Activated CD4-positive, alpha-beta T cell treated with anti-CD3 and anti-CD28 coated beads, Interleukin-2, amount 10 ng/mL, durations not matched to agents 7 days and 5 days (primary cell): ENCODE results near the gene NAV1. TPM values are rescaled to one million over a fixed set of nuclear protein-coding genes. Genes with fewer than 3 reads are reported as not detected.

ENCODE experiments used
- CTCF ChIA-PET: fragments of 350-600 bp; sonication (Branson Sonifier 250); formaldehyde crosslinking; loops from one replicate; lab custom pipeline; 2021; ENCODE audit warnings: antibody characterized with exemption; lab: Charles Lee
- POLR2A ChIA-PET: fragments of 350-600 bp; sonication (Branson Sonifier 250); formaldehyde crosslinking; loops from one replicate; lab custom pipeline; 2021; ENCODE audit warnings: antibody characterized with exemption; lab: Charles Lee
- DNase-seq: peaks from one replicate; pipeline ENCODE4 v3.0.0-alpha.2; 2020
- H3K27ac Mint-ChIP-seq: one replicate; pipeline ENCODE4 v1.8.0; 2021; ENCODE audit warnings: mild to moderate bottlenecking, moderate library complexity, mixed read lengths
- H3K27me3 Mint-ChIP-seq: one replicate; pipeline ENCODE4 v1.8.0; 2021; ENCODE audit warnings: mixed read lengths
- H3K36me3 Mint-ChIP-seq: one replicate; pipeline ENCODE4 v1.8.0; 2021; ENCODE audit warnings: low read depth, mixed read lengths
- H3K4me1 Mint-ChIP-seq: one replicate; pipeline ENCODE4 v1.8.0; 2021; ENCODE audit warnings: mixed read lengths
- H3K4me3 Mint-ChIP-seq: one replicate; pipeline ENCODE4 v1.8.0; 2021; ENCODE audit warnings: mild to moderate bottlenecking, moderate library complexity, mixed read lengths
- H3K9me3 Mint-ChIP-seq: one replicate; pipeline ENCODE4 v1.8.0; 2021; ENCODE audit warnings: mixed read lengths
- total RNA-seq, 2 experiments: library from RNA; stranded (reverse); gene quantifications; one replicate each; pipeline ENCODE4 v1.2.3, GENCODE V29; 2021

Gene NAV1
- total RNA-seq, 2 experiments from 2014 or later: 2.0 to 2.7 TPM

GRCh38 chr1:201499191-201499590, 39.7 kb upstream of the NAV1 start:
- Mint-ChIP-seq H3K36me3 (peaks cover 15% of the 10 kb centered on the region), H3K4me1 (peaks cover 9% of the 10 kb centered on the region)
- POLR2A ChIA-PET: no interaction called here

GRCh38 chr1:201499795-201500669, 38.9 kb upstream of the NAV1 start:
- ChIA-PET CTCF (interaction anchor here (7.2 to 12.3 kb wide), 2 partner anchors 13 to 18 kb away, joined by 51 to 99 read pairs; no protein-coding TSS in a partner anchor), POLR2A (no interaction called here)
- no peaks in the 10 kb centered on the region for H3K9me3 Mint-ChIP-seq
- DNase-seq: no peak
- peaks cover 8% of the 10 kb centered on the region for H3K36me3 Mint-ChIP-seq
- H3K4me1 Mint-ChIP-seq: peaks cover 15% of the 10 kb centered on the region
- H3K27me3 Mint-ChIP-seq: no peaks in the 10 kb centered on the region
- H3K4me3 Mint-ChIP-seq: no peak overlapping the region
- H3K27ac Mint-ChIP-seq: no peak overlapping the region

More at GRCh38 chr1:201499191-201499590, 39.7 kb upstream of the NAV1 start:
- Mint-ChIP-seq H3K27me3 (no peaks in the 10 kb centered on the region), H3K9me3 (no peaks in the 10 kb centered on the region), H3K27ac (no peak overlapping the region), H3K4me3 (no peak overlapping the region)
- DNase-seq: no peak
- CTCF ChIA-PET: interaction anchor here (0.9 to 12.3 kb wide), 5 partner anchors 10 to 51 kb away, joined by 3 to 99 read pairs (median 4); partner anchors contain the start of gene PHLDA3

- Mint-ChIP-seq H3K27me3 (no peaks in the 10 kb centered on the region), H3K9me3 (no peaks in the 10 kb centered on the region), H3K4me3 (no peak overlapping the region), H3K36me3 (peaks cover 7% of the 10 kb centered on the region), H3K27ac (no peak overlapping the region), H3K4me1 (peaks cover 21% of the 10 kb centered on the region)
- DNase-seq: no peak
- ChIA-PET POLR2A (no interaction called here), CTCF (interaction anchor here (0.8 to 12.3 kb wide), 5 partner anchors 11 to 52 kb away, joined by 3 to 99 read pairs (median 6); no protein-coding TSS in a partner anchor)
These were observed 38.2 kb upstream of the NAV1 start for GRCh38 chr1:201500670-201501120.

GRCh38 chr1:201501144-201501543, 37.8 kb upstream of the NAV1 start:
- no peaks in the 10 kb centered on the region for H3K9me3 Mint-ChIP-seq
- H3K27ac Mint-ChIP-seq: no peak overlapping the region
- H3K4me1 Mint-ChIP-seq: peaks cover 26% of the 10 kb centered on the region
- H3K36me3 Mint-ChIP-seq: peaks cover 6% of the 10 kb centered on the region
- CTCF ChIA-PET: interaction anchor here (0.8 to 12.3 kb wide), 6 partner anchors 11 to 53 kb away, joined by 3 to 99 read pairs (median 4); no protein-coding TSS in a partner anchor
- no peak for DNase-seq
- POLR2A ChIA-PET: no interaction called here
- no peak overlapping the region for H3K4me3 Mint-ChIP-seq
- no peaks in the 10 kb centered on the region for H3K27me3 Mint-ChIP-seq

- ChIA-PET CTCF (interaction anchor here (1.0 to 12.3 kb wide), 4 partner anchors 11 to 26 kb away, joined by 3 to 99 read pairs (median 28); no protein-coding TSS in a partner anchor), POLR2A (interaction anchor here (0.7 kb wide), 1 partner anchor 10 kb away, joined by 3 read pairs; no protein-coding TSS in a partner anchor)
- Mint-ChIP-seq H3K4me3 (no peak overlapping the region), H3K4me1 (peaks cover 31% of the 10 kb centered on the region), H3K36me3 (peaks cover 6% of the 10 kb centered on the region), H3K9me3 (no peaks in the 10 kb centered on the region), H3K27me3 (no peaks in the 10 kb centered on the region), H3K27ac (no peak overlapping the region)
- no peak for DNase-seq
These were observed 37.0 kb upstream of the NAV1 start for GRCh38 chr1:201501812-201502510.

- Mint-ChIP-seq H3K9me3 (no peaks in the 10 kb centered on the region), H3K27ac (no peak overlapping the region), H3K27me3 (no peaks in the 10 kb centered on the region), H3K4me1 (peaks cover 35% of the 10 kb centered on the region), H3K36me3 (peaks cover 6% of the 10 kb centered on the region), H3K4me3 (no peak overlapping the region)
- no peak for DNase-seq
- ChIA-PET POLR2A (interaction anchor here (0.7 kb wide), 1 partner anchor 9 kb away, joined by 3 read pairs; no protein-coding TSS in a partner anchor), CTCF (interaction anchor here (0.6 to 12.3 kb wide), 3 partner anchors 10 to 971 kb away, joined by 4 to 99 read pairs (median 51); no protein-coding TSS in a partner anchor)
These were observed 36.4 kb upstream of the NAV1 start for GRCh38 chr1:201502511-201502857.

- ChIA-PET POLR2A (interaction anchor here (0.7 kb wide), 1 partner anchor 250 kb away, joined by 3 read pairs; no protein-coding TSS in a partner anchor), CTCF (interaction anchor here (1.2 to 12.3 kb wide), 4 partner anchors 9 to 55 kb away, joined by 3 to 99 read pairs (median 28); no protein-coding TSS in a partner anchor)
- DNase-seq: no peak
- no peak overlapping the region for H3K4me3 Mint-ChIP-seq
- peaks cover 6% of the 10 kb centered on the region for H3K36me3 Mint-ChIP-seq
- no peaks in the 10 kb centered on the region for H3K9me3 Mint-ChIP-seq
- H3K27me3 Mint-ChIP-seq: no peaks in the 10 kb centered on the region
- no peak overlapping the region for H3K27ac Mint-ChIP-seq
- peaks cover 43% of the 10 kb centered on the region for H3K4me1 Mint-ChIP-seq
These were observed 35.3 kb upstream of the NAV1 start for GRCh38 chr1:201503397-201504176.

- Mint-ChIP-seq H3K4me3 (no peak overlapping the region), H3K36me3 (peaks cover 6% of the 10 kb centered on the region), H3K27ac (no peak overlapping the region), H3K9me3 (no peaks in the 10 kb centered on the region), H3K27me3 (no peaks in the 10 kb centered on the region), H3K4me1 (peaks cover 44% of the 10 kb centered on the region)
- ChIA-PET CTCF (interaction anchor here (1.2 to 12.3 kb wide), 4 partner anchors 8 to 56 kb away, joined by 3 to 99 read pairs (median 28); no protein-coding TSS in a partner anchor), POLR2A (interaction anchor here (0.7 kb wide), 1 partner anchor 250 kb away, joined by 3 read pairs; no protein-coding TSS in a partner anchor)
- no peak for DNase-seq
These were observed 34.7 kb upstream of the NAV1 start for GRCh38 chr1:201504179-201504631.

GRCh38 chr1:201504799-201505502, 34.0 kb upstream of the NAV1 start:
- DNase-seq: no peak
- POLR2A ChIA-PET: no interaction called here
- H3K4me1 Mint-ChIP-seq: peaks cover 52% of the 10 kb centered on the region
- peaks cover 9% of the 10 kb centered on the region for H3K36me3 Mint-ChIP-seq
- H3K27ac Mint-ChIP-seq: peak overlapping the region; percentile 95
- H3K27me3 Mint-ChIP-seq: no peaks in the 10 kb centered on the region
- CTCF ChIA-PET: interaction anchor here (1.2 to 12.3 kb wide), 3 partner anchors 8 to 56 kb away, joined by 4 to 99 read pairs (median 29); no protein-coding TSS in a partner anchor
- no peaks in the 10 kb centered on the region for H3K9me3 Mint-ChIP-seq
- peak overlapping the region; percentile 96 for H3K4me3 Mint-ChIP-seq

GRCh38 chr1:201505503-201505890, 33.4 kb upstream of the NAV1 start:
- peak overlapping the region; percentile 95 for H3K27ac Mint-ChIP-seq
- peak overlapping the region; percentile 96 for H3K4me3 Mint-ChIP-seq
- H3K27me3 Mint-ChIP-seq: no peaks in the 10 kb centered on the region
- no peaks in the 10 kb centered on the region for H3K9me3 Mint-ChIP-seq
- no peak for DNase-seq
- POLR2A ChIA-PET: no interaction called here
- peaks cover 54% of the 10 kb centered on the region for H3K4me1 Mint-ChIP-seq
- H3K36me3 Mint-ChIP-seq: peaks cover 11% of the 10 kb centered on the region
- CTCF ChIA-PET: interaction anchor here (2.3 to 12.3 kb wide), 3 partner anchors 7 to 58 kb away, joined by 7 to 99 read pairs (median 29); no protein-coding TSS in a partner anchor

- peaks cover 54% of the 10 kb centered on the region for H3K4me1 Mint-ChIP-seq
- no peaks in the 10 kb centered on the region for H3K9me3 Mint-ChIP-seq
- POLR2A ChIA-PET: no interaction called here
- peaks cover 11% of the 10 kb centered on the region for H3K36me3 Mint-ChIP-seq
- CTCF ChIA-PET: interaction anchor here (2.3 to 12.3 kb wide), 3 partner anchors 7 to 58 kb away, joined by 7 to 99 read pairs (median 29); no protein-coding TSS in a partner anchor
- peak overlapping the region; percentile 95 for H3K27ac Mint-ChIP-seq
- DNase-seq: no peak
- H3K4me3 Mint-ChIP-seq: peak overlapping the region; percentile 96
- H3K27me3 Mint-ChIP-seq: no peaks in the 10 kb centered on the region
These were observed 32.8 kb upstream of the NAV1 start for GRCh38 chr1:201506092-201506491.
